ENCODE measurements around the gene C1R. TPM values are rescaled to one million over a fixed set of nuclear protein-coding genes. Genes with fewer than 3 reads are reported as not detected.
"Not testable (repeated sequence)": the region's sequence is repeated elsewhere in the genome, so short reads cannot be mapped to it uniquely, and the experiment has no call there.

The C1R gene
- polyA plus RNA-seq, 3 donors: 0.14 to 0.88 TPM; not detected in 1

DNA sequence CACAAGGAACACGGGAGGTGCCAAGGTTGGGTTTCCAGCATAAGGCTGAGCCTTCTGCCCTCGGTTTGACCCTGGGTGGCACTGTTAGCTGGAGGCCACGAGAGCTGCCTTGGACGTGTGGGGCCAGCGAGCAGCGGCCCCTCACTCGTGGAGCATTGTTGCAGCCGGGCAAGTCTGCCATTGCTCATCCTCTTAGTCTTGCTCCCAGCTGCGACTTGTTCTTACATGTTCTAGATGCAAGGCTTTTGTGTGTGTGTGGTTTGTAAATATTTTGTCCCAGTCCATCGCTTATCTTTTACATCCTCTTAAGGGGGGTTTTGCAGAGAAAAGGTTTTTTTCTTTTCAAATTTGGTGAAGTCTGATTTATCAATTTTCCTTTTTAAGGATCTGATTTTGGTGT, 52.8 kb downstream of the C1R start:
- peaks cover 3% of the 10 kb centered on the region for H3K4me1 Mint-ChIP-seq
- H3K9me3 ChIP-seq (replicated peaks in 1 of 2; ENCODE audit: control insufficient read depth in 1 of 2, insufficient read depth in 1 of 2, low read length in 2 of 2): no peaks in the 10 kb centered on the region
- H3K9ac ChIP-seq (ENCODE audit: insufficient read depth, low read length, poor library complexity, severe bottlenecking): no peak overlapping the region
- H3K79me2 ChIP-seq (ENCODE audit: insufficient read depth, low read length): no peaks in the 10 kb centered on the region
- H3K27me3 Mint-ChIP-seq (ENCODE audit: low read depth in 3 of 3): peaks cover 0 to 7% (median 0%) of the 10 kb centered on the region in 3 donors
- no peak overlapping the region for H2AFZ ChIP-seq (ENCODE audit: insufficient read depth, low read depth, low read length, poor library complexity, severe bottlenecking)
- peaks cover 0 to 3% (median 0%) of the 10 kb centered on the region in 7 donors for H3K9me3 Mint-ChIP-seq
- H3K36me3 ChIP-seq (replicated peaks in 1 of 2; ENCODE audit: control insufficient read depth in 1 of 2, insufficient read depth in 2 of 2, low read length in 2 of 2): no peaks in the 10 kb centered on the region
- H3K4me3 ChIP-seq (replicated peaks in 1 of 3; ENCODE audit: low read depth in 2 of 3, low read length in 3 of 3): no peak overlapping the region
- no peak for DNase-seq
- 92% methylated on average over 6 of the region's 10 CpGs for WGBS (ENCODE audit: insufficient coverage)
- H3K4me3 Mint-ChIP-seq: no peak overlapping the region
- H3K36me3 Mint-ChIP-seq: no peaks in the 10 kb centered on the region
- intact Hi-C loops (cut with micrococcal nuclease): no loop called here
- no peak overlapping the region for H3K27ac ChIP-seq (ENCODE audit: low read depth in 1 of 2, low read length in 2 of 2)
- no peak for TF ChIP-seq CTCF (IDR thresholded peaks at IDR 0.05)
- H3K4me1 ChIP-seq (ENCODE audit: control insufficient read depth in 1 of 2, insufficient read depth in 2 of 2, low read length in 2 of 2): no peaks in the 10 kb centered on the region
- H3K27ac Mint-ChIP-seq: no peak overlapping the region
- H4K20me1 ChIP-seq (ENCODE audit: insufficient read depth, low read length): no peaks in the 10 kb centered on the region
- H3K4me2 ChIP-seq (replicated peaks; ENCODE audit: extremely low read depth, low read length, poor library complexity, severe bottlenecking): no peak overlapping the region
- no peaks in the 10 kb centered on the region for H3K27me3 ChIP-seq (ENCODE audit: control insufficient read depth in 2 of 2, insufficient read depth in 2 of 2, low read length in 2 of 2)

DNA sequence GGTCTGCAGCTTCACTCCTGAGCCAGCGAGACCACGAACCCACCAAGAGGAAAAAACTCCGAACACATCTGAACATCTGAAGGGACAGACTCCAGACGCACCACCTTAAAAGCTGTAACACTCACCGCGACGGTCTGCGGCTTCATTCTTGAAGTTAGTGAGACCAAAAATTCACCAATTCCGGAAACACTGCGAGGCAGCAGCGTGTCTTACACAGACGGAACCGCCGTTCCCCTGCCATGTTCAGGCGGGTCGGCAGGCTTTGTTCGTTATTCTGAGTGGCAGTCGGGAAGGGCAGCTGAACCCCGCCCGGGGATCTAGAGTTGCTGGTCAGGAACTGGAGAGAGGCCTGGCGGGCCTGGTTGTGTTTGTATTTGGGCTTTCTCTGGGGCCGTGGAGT, 53.7 kb downstream of the C1R start:
- no peaks in the 10 kb centered on the region for H3K9me3 ChIP-seq (replicated peaks in 1 of 2; ENCODE audit: control insufficient read depth in 1 of 2, insufficient read depth in 1 of 2, low read length in 2 of 2)
- Mint-ChIP-seq H3K27me3 (ENCODE audit: low read depth in 3 of 3) (peaks cover 0 to 3% (median 0%) of the 10 kb centered on the region in 3 donors), H3K36me3 (no peaks in the 10 kb centered on the region), H3K9me3 (peaks cover 0 to 3% (median 0%) of the 10 kb centered on the region in 7 donors), H3K27ac (no peak overlapping the region), H3K4me3 (no peak overlapping the region), H3K4me1 (peaks cover 3% of the 10 kb centered on the region)
- H3K4me3 ChIP-seq (replicated peaks in 1 of 3; ENCODE audit: low read depth in 2 of 3, low read length in 3 of 3): no peak overlapping the region
- H3K9ac ChIP-seq (ENCODE audit: insufficient read depth, low read length, poor library complexity, severe bottlenecking): no peak overlapping the region
- DNase-seq: no peak
- no peaks in the 10 kb centered on the region for H3K36me3 ChIP-seq (replicated peaks in 1 of 2; ENCODE audit: control insufficient read depth in 1 of 2, insufficient read depth in 2 of 2, low read length in 2 of 2)
- TF ChIP-seq CTCF (IDR thresholded peaks at IDR 0.05): no peak
- no peak overlapping the region for H2AFZ ChIP-seq (ENCODE audit: insufficient read depth, low read depth, low read length, poor library complexity, severe bottlenecking)
- no peak overlapping the region for H3K4me2 ChIP-seq (replicated peaks; ENCODE audit: extremely low read depth, low read length, poor library complexity, severe bottlenecking)
- H3K79me2 ChIP-seq (ENCODE audit: insufficient read depth, low read length): no peaks in the 10 kb centered on the region
- no peaks in the 10 kb centered on the region for H3K27me3 ChIP-seq (ENCODE audit: control insufficient read depth in 2 of 2, insufficient read depth in 2 of 2, low read length in 2 of 2)
- no peak overlapping the region for H3K27ac ChIP-seq (ENCODE audit: low read depth in 1 of 2, low read length in 2 of 2)
- H3K4me1 ChIP-seq (ENCODE audit: control insufficient read depth in 1 of 2, insufficient read depth in 2 of 2, low read length in 2 of 2): no peaks in the 10 kb centered on the region
- intact Hi-C loops (cut with micrococcal nuclease): no loop called here
- WGBS (ENCODE audit: insufficient coverage): 94% methylated on average over 22 of the region's 22 CpGs
- H4K20me1 ChIP-seq (ENCODE audit: insufficient read depth, low read length): no peaks in the 10 kb centered on the region

GRCh38 chr12:7037411-7037810, 54.8 kb downstream of the C1R start:
- H3K9me3 Mint-ChIP-seq; H3K27me3 Mint-ChIP-seq (ENCODE audit: low read depth in 3 of 3); H3K4me3 Mint-ChIP-seq; H3K79me2 ChIP-seq (ENCODE audit: insufficient read depth, low read length); H2AFZ ChIP-seq (ENCODE audit: insufficient read depth, low read depth, low read length, poor library complexity, severe bottlenecking); H3K4me2 ChIP-seq (replicated peaks; ENCODE audit: extremely low read depth, low read length, poor library complexity, severe bottlenecking); H3K27me3 ChIP-seq (ENCODE audit: control insufficient read depth in 2 of 2, insufficient read depth in 2 of 2, low read length in 2 of 2); intact Hi-C loops (cut with micrococcal nuclease); H3K36me3 ChIP-seq (replicated peaks in 1 of 2; ENCODE audit: control insufficient read depth in 1 of 2, insufficient read depth in 2 of 2, low read length in 2 of 2); H3K9me3 ChIP-seq (replicated peaks in 1 of 2; ENCODE audit: control insufficient read depth in 1 of 2, insufficient read depth in 1 of 2, low read length in 2 of 2); H3K9ac ChIP-seq (ENCODE audit: insufficient read depth, low read length, poor library complexity, severe bottlenecking); H3K4me1 Mint-ChIP-seq; H3K27ac Mint-ChIP-seq; H3K27ac ChIP-seq (ENCODE audit: low read depth in 1 of 2, low read length in 2 of 2); H3K36me3 Mint-ChIP-seq; H3K4me3 ChIP-seq (replicated peaks in 1 of 3; ENCODE audit: low read depth in 2 of 3, low read length in 3 of 3); DNase-seq; H3K4me1 ChIP-seq (ENCODE audit: control insufficient read depth in 1 of 2, insufficient read depth in 2 of 2, low read length in 2 of 2); H4K20me1 ChIP-seq (ENCODE audit: insufficient read depth, low read length): not testable (repeated sequence)
- 99% methylated on average over 23 of the region's 32 CpGs for WGBS (ENCODE audit: insufficient coverage)
